Measurements from ENCODE around the gene STK11. TPM values are rescaled to one million over a fixed set of nuclear protein-coding genes. Genes with fewer than 3 reads are reported as not detected.
"Not testable (repeated sequence)": the region's sequence is repeated elsewhere in the genome, so short reads cannot be mapped to it uniquely, and the experiment has no call there.

STK11 gene
- polyA plus RNA-seq, 1 donor: 50.5 TPM

- not testable (repeated sequence) for DNase-seq (ENCODE audit: low read depth)
Observed at GRCh38 chr19:1208830-1209229, 3.3 kb downstream of the STK11 start.

- DNase-seq (ENCODE audit: low read depth): no peak
Observed at GRCh38 chr19:1210227-1210538, 4.6 kb downstream of the STK11 start.

GRCh38 chr19:1211494-1212234, 6.1 kb downstream of the STK11 start:
- DNase-seq (ENCODE audit: low read depth): no peak

- no peak for DNase-seq (ENCODE audit: low read depth)
Observed at GRCh38 chr19:1213391-1214286, 8.1 kb downstream of the STK11 start.

GRCh38 chr19:1214299-1214861, 8.8 kb downstream of the STK11 start:
- no peak for DNase-seq (ENCODE audit: low read depth)

GRCh38 chr19:1214862-1215731, 9.5 kb downstream of the STK11 start:
- no peak for DNase-seq (ENCODE audit: low read depth)

- no peak for DNase-seq (ENCODE audit: low read depth)
Observed at GRCh38 chr19:1216756-1217155, 11.2 kb downstream of the STK11 start.

- no peak for DNase-seq (ENCODE audit: low read depth)
Observed at GRCh38 chr19:1217366-1217765, 11.8 kb downstream of the STK11 start.

- no peak for DNase-seq (ENCODE audit: low read depth)
Observed at GRCh38 chr19:1218751-1219567, 13.4 kb downstream of the STK11 start.

GRCh38 chr19:1219786-1220476, 14.4 kb downstream of the STK11 start:
- no peak for DNase-seq (ENCODE audit: low read depth)

GRCh38 chr19:1220477-1220930, 14.9 kb downstream of the STK11 start:
- DNase-seq (ENCODE audit: low read depth): no peak

- DNase-seq (ENCODE audit: low read depth): no peak
Observed at GRCh38 chr19:1220976-1221903, 15.7 kb downstream of the STK11 start.

- DNase-seq (ENCODE audit: low read depth): no peak
Observed at GRCh38 chr19:1221904-1222255, 16.3 kb downstream of the STK11 start.

GRCh38 chr19:1222394-1222793, 16.8 kb downstream of the STK11 start:
- DNase-seq (ENCODE audit: low read depth): no peak

GRCh38 chr19:1223018-1223855, 17.7 kb downstream of the STK11 start:
- no peak for DNase-seq (ENCODE audit: low read depth)

- DNase-seq (ENCODE audit: low read depth): no peak
Observed at GRCh38 chr19:1224047-1224825, 18.7 kb downstream of the STK11 start.

- no peak for DNase-seq (ENCODE audit: low read depth)
Observed at GRCh38 chr19:1224847-1225246, 19.3 kb downstream of the STK11 start.
